ENCODE data around the gene BTBD18. TPM values are rescaled to one million over a fixed set of nuclear protein-coding genes. Genes with fewer than 3 reads are reported as not detected.

BTBD18 gene
- 0.24 TPM in 1 of 2 replicates, not detected in the other for polyA plus RNA-seq

GRCh38 chr11:57751676-57752253 lies at the start of gene BTBD18:
BTBD18 (minus strand) TSS chr11:57751819; CDS start chr11:57751188, 631 bp downstream.

GRCh38 chr11:57761301-57762234 lies 9.9 kb upstream of the BTBD18 start, which contains the start of gene CTNND1:
CTNND1 (plus strand) TSS chr11:57761802; CDS start chr11:57791479, 29,677 bp downstream.

GRCh38 chr11:57741132-57742086 lies 10.2 kb downstream of the BTBD18 start, which contains the start of gene SELENOH:
SELENOH (plus strand) TSS chr11:57741491; CDS start chr11:57741596, 105 bp downstream.

GRCh38 chr11:57712256-57713150 lies 39.1 kb downstream of the BTBD18 start, which contains the start of gene TMX2:
TMX2 (plus strand) TSS chr11:57712593; CDS start chr11:57712619, 26 bp downstream.

GRCh38 chr11:57711414-57712255 lies 40.0 kb downstream of the BTBD18 start, which contains the start of gene MED19:
MED19 (minus strand) TSS chr11:57712215; CDS start chr11:57712179, 36 bp downstream.

Other genes with a start within 250 kb of the BTBD18 start
- 0.16 and 1.1 TPM in 2 replicates for gene SLC43A1, start 236.1 kb downstream of the BTBD18 start, polyA plus RNA-seq
- 261 and 303 TPM in 2 replicates for gene TIMM10, start 221.1 kb downstream of the BTBD18 start, polyA plus RNA-seq
- gene SMTNL1, start 214.2 kb downstream of the BTBD18 start, polyA plus RNA-seq = not detected in 2 replicates
- 19.2 and 28.4 TPM in 2 replicates for gene UBE2L6, start 184.1 kb downstream of the BTBD18 start, polyA plus RNA-seq
- gene SERPING1, start 154.1 kb downstream of the BTBD18 start, polyA plus RNA-seq = 9.1 and 24.1 TPM in 2 replicates
- 0.24 and 1.0 TPM in 2 replicates for gene YPEL4, start 101.9 kb downstream of the BTBD18 start, polyA plus RNA-seq
- 5.1 and 5.6 TPM in 2 replicates for gene CLP1, start 94.1 kb downstream of the BTBD18 start, polyA plus RNA-seq
- gene ZDHHC5, start 83.7 kb downstream of the BTBD18 start, polyA plus RNA-seq = 26.2 and 26.9 TPM in 2 replicates
- 16.3 and 22.3 TPM in 2 replicates for gene MED19, start 39.6 kb downstream of the BTBD18 start, polyA plus RNA-seq
- 167 and 173 TPM in 2 replicates for gene TMX2, start 39.2 kb downstream of the BTBD18 start, polyA plus RNA-seq
- 58.7 and 79.0 TPM in 2 replicates for gene SELENOH, start 10.3 kb downstream of the BTBD18 start, polyA plus RNA-seq
- 10.6 and 12.1 TPM in 2 replicates for gene CTNND1, start 10.0 kb upstream of the BTBD18 start, polyA plus RNA-seq

All from Purkinje cell (primary cell).